DND-41 (cell line): ENCODE data around the gene ARAP1.

Experiments used
- CTCF ChIP-seq: IDR thresholded peaks from 2 replicates; pipeline ENCODE4 v1.5.1; 2012; ENCODE audit warnings: borderline replicate concordance, low read length, moderate library complexity, mild to moderate bottlenecking; ENCODE audit not compliant: poor library complexity, severe bottlenecking; ENCODE audit errors: extremely low read depth
- EZH2 ChIP-seq: IDR thresholded peaks from 3 replicates; pipeline ENCODE4 v1.6.1; 2012; ENCODE audit warnings: borderline replicate concordance, low read depth, mild to moderate bottlenecking, moderate library complexity, low read length, inconsistent platforms; ENCODE audit not compliant: severe bottlenecking

DNA sequence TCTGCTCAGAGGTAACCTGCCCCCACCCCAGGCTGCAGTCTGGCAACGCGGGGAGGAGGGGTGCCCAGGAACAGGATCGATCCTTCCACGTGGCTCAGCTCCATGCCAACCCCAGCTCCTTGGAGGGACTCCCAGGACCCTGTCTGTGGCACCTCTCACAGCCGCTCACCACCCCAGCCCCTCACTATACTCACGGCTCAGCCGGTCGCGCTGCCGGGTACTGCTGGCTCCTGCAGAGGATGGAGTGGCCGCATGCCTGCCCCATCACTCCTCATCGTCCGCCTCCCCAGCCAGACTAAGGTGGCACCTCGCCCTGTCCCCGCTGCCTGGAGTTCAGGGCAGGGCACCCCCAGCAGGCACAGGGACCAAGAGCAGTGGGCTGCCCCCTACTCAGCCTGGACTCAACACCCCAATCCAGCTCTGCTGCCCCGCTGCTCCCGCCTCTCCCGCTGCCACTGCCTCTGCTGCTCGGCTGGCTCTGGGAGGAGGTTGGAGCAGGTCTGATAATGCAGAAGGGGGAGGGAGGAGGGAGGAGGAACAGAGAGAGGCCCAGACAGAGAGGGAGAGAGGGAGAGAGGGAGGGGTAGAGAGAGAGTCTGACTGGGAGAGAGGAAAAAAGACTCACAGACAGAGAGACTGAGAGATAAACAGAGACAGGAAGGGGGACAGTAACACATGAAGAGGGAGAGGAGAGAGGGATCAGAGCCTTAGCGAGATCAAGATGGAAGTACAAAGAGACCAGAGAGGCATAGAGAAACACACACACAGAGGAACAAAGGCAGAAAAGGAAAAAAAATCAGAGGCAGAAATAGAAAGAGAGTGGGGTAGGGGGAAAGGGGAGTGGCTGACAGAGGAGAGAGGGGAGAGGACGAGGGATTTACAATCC is 78.0 kb downstream of the ARAP1 start, which contains the start of gene PDE2A:
- TF ChIP-seq CTCF = no peak
- no peak for TF ChIP-seq EZH2
